Prostate gland (tissue), 2 donors: ENCODE data around the gene SPRED2. TPM values are rescaled to one million over a fixed set of nuclear protein-coding genes. Genes with fewer than 3 reads are reported as not detected.

Experiments used
- DNase-seq: peaks from one replicate; pipeline ENCODE4 v3.0.0-alpha.2; 2019; ENCODE audit warnings: low spot score
- H3K27ac ChIP-seq, 2 donors: fragments of 200-600 bp; sonication (generic); 2 replicates each; pipeline ENCODE4 v1.5.1; 2017 to 2019
- H3K27me3 ChIP-seq: fragments of 200-600 bp; sonication (generic); replicated peaks from 2 replicates; pipeline ENCODE4 v1.5.1; 2019; ENCODE audit not compliant: insufficient read depth
- H3K36me3 ChIP-seq, 2 donors: fragments of 200-600 bp; sonication (generic); 1 replicate in 1 of 2; 2 replicates in 1 of 2; pipeline versions ENCODE4 v1.5.1 to v1.8.1; 2017 to 2019
- H3K4me1 ChIP-seq: fragments of 200-600 bp; sonication (generic); replicated peaks from 2 replicates; pipeline ENCODE4 v1.5.1; 2019
- H3K4me3 ChIP-seq, 2 donors: fragments of 200-600 bp; sonication (generic); 2 replicates each; pipeline ENCODE4 v1.5.1; 2017 to 2019
- H3K9me3 ChIP-seq: fragments of 200-600 bp; sonication (generic); 2 replicates; pipeline ENCODE4 v1.5.1; 2017
- POLR2A ChIP-seq: fragments of 450-650 bp; IDR thresholded peaks from one replicate; pipeline ENCODE4 v1.6.1; 2016; ENCODE audit warnings: antibody characterized with exemption, mild to moderate bottlenecking
- POLR2AphosphoS5 ChIP-seq: sonication (generic); formaldehyde crosslinking; IDR thresholded peaks from one replicate; pipeline ENCODE4 v1.6.1; 2017; ENCODE audit warnings: antibody characterized with exemption
- WGBS: methylation state at CpG from one replicate; pipeline ENCODE4 v1.1.5; 2018; 5-methylcytosine and 5-hydroxymethylcytosine counted together
- intact Hi-C: fragments of 100-400 bp; cut with DNase I; formaldehyde crosslinking; loops from one replicate; pipeline ENCODE4 v1.14.2; 2022
- total RNA-seq, 2 donors: library from RNA; depleted of rRNA; stranded (reverse); fragments of >200 nt; gene quantifications; one replicate each; pipeline ENCODE4 v1.1.0, GENCODE V29; 2016
- TF ChIP-seq, protein P1 (sequence below), 4 experiments: fragments of 200-600 bp in 2 of 4; fragments of 450-650 bp in 2 of 4; sonication (generic) in 2 of 4; IDR thresholded peaks; 1 replicate in 3 of 4; 2 replicates in 1 of 4; pipeline ENCODE4 v1.5.1; 2016 to 2019; ENCODE audit warnings: antibody characterized with exemption in 4 of 4, mild to moderate bottlenecking in 2 of 4, moderate library complexity in 2 of 4

The SPRED2 gene
- total RNA-seq, 2 donors from 2014 or later, result 23.7 to 27.1 TPM

DNA sequence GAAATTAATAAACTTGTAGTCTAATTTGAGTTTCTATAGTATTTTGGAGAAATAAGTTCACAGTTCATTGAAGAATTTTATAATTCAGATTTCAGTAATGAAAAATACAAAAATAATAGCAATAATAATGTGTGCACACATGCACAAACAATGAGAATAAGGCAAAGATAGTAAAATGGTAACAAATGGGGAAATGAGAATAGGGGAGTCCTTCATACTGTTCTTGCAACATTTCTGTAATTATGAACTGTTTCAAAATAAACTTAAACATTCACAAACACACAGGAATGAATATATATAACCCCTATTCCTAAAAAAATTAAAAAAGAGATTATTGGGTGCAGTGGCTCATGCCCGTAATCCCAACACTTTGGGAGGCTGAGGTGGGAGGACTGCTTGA, 63.9 kb downstream of the SPRED2 start:
- H3K9me3 ChIP-seq, result no peaks in the 10 kb centered on the region
- 87% methylated on average over 1 of the region's 1 CpG for WGBS
- TF ChIP-seq POLR2A, result no peak
- TF ChIP-seq POLR2AphosphoS5, result no peak
- TF ChIP-seq, protein P1, sequence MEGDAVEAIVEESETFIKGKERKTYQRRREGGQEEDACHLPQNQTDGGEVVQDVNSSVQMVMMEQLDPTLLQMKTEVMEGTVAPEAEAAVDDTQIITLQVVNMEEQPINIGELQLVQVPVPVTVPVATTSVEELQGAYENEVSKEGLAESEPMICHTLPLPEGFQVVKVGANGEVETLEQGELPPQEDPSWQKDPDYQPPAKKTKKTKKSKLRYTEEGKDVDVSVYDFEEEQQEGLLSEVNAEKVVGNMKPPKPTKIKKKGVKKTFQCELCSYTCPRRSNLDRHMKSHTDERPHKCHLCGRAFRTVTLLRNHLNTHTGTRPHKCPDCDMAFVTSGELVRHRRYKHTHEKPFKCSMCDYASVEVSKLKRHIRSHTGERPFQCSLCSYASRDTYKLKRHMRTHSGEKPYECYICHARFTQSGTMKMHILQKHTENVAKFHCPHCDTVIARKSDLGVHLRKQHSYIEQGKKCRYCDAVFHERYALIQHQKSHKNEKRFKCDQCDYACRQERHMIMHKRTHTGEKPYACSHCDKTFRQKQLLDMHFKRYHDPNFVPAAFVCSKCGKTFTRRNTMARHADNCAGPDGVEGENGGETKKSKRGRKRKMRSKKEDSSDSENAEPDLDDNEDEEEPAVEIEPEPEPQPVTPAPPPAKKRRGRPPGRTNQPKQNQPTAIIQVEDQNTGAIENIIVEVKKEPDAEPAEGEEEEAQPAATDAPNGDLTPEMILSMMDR (IDR thresholded peaks at IDR 0.05), result no peak
- no peak overlapping the region for H3K27ac ChIP-seq
- no peak overlapping the region for H3K4me3 ChIP-seq
- intact Hi-C loops, result no loop called here
- H3K27me3 ChIP-seq, result no peaks in the 10 kb centered on the region
- DNase-seq, result no peak
- peaks cover 7% of the 10 kb centered on the region for H3K4me1 ChIP-seq
- H3K36me3 ChIP-seq, result no peaks in the 10 kb centered on the region

DNA sequence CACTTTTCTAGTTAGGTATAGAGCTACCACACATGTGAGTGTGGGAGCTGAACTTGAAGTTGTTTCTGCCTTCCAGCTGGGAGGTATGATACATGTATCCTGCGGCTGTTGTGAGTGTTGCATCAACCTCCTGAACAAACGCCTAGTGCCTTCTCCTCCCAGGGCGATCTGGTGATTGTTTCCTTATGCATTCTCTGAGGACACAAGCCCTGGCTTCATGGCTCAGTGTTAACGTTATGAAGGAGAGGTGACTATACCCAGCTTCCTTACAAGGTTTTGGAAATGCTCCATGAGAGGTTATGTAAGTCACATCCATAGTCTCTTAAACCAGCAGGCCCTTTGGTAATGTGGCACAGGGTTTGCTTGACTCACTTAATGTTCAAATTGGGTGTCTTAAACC, 64.9 kb downstream of the SPRED2 start:
- Histone ChIP-seq H3K9me3 (no peaks in the 10 kb centered on the region), H3K27ac (no peak overlapping the region), H3K4me1 (peaks cover 2% of the 10 kb centered on the region), H3K4me3 (no peak overlapping the region), H3K27me3 (no peaks in the 10 kb centered on the region), H3K36me3 (no peaks in the 10 kb centered on the region)
- intact Hi-C loops, result no loop called here
- WGBS, result 34% methylated on average over 4 of the region's 4 CpGs
- peak; percentile 39 for DNase-seq
- TF ChIP-seq POLR2A (no peak), POLR2AphosphoS5 (no peak)
- TF ChIP-seq, protein P1 (IDR thresholded peaks at IDR 0.05), result no peak

DNA sequence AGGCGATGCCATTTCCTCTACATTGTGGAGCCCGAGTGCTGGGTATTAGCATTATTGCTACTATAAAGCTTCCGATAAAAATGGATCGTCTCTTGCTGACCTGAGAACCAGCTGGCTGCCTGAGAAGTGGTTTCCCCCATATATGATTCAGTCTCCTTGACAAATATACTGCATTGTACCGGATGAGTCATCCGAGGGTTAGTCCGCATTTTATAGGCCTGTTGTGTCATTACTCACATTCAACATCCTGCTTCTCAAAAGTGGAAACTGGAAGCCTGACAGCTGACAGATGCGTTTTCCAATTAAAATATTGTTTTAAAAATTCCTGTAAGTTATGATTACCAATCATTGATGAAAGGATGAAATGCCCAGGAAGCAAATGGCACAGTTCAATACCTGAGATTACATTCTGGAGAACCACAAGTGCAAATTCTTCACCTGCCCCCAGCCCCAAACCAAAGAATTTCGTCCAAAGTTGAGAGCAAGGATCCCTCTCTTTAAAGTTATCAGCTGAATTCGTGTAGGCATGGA, 65.7 kb downstream of the SPRED2 start:
- H3K27me3 ChIP-seq, result no peaks in the 10 kb centered on the region
- no peaks in the 10 kb centered on the region for H3K9me3 ChIP-seq
- H3K4me3 ChIP-seq, result peak overlapping the region in 1 of 2 donors; percentile 14
- intact Hi-C loops, result no loop called here
- DNase-seq, result peak; percentile 77
- H3K36me3 ChIP-seq, result no peaks in the 10 kb centered on the region
- 19% methylated on average over 10 of the region's 10 CpGs for WGBS
- TF ChIP-seq POLR2A (no peak), POLR2AphosphoS5 (peak; percentile 94)
- TF ChIP-seq, protein P1 (IDR thresholded peaks at IDR 0.05), result no peak
- peaks cover 2% of the 10 kb centered on the region for H3K4me1 ChIP-seq
- H3K27ac ChIP-seq, result peak overlapping the region; percentile 51 to 69

DNA sequence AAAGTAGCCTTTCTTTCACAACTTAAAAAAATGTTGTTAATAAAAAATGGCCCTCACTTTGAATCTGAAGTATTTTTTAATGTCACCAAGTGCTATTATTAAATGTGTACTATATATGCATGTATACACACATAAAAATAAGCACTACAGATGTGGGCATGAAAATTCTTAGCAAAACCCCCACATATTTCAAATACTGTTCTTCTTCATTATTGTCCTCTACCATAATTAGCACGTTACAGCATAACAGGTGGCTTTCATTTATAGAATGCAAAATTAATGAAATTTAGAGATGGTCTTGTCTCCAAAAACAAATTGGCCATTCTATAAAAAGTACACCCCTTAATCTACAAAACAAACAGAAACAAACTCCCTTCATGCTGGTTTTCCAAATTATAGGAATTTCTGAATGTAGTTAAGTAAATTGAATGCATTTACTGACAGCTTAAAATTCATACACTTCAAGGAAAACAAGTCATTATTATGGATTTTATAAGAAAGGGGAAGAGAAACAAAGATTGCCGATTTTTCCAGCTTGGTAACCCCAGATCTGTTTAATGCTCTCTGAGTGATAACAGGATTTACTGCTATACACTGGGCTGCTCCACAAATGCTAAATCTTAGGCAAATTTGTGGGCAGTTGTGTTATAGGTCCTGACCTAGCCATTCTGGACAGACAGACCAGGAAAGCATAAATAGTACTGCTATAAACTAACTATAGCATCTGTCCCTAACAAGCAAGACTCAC, 67.2 kb downstream of the SPRED2 start:
- H3K27ac ChIP-seq, result peak overlapping the region; percentile 51 to 69
- 56% methylated on average over 2 of the region's 2 CpGs for WGBS
- H3K4me1 ChIP-seq, result peaks cover 2% of the 10 kb centered on the region
- H3K27me3 ChIP-seq, result no peaks in the 10 kb centered on the region
- intact Hi-C loops, result no loop called here
- H3K9me3 ChIP-seq, result no peaks in the 10 kb centered on the region
- TF ChIP-seq, protein P1 (IDR thresholded peaks at IDR 0.05), result no peak
- no peak for TF ChIP-seq POLR2AphosphoS5
- TF ChIP-seq POLR2A, result no peak
- no peaks in the 10 kb centered on the region for H3K36me3 ChIP-seq
- H3K4me3 ChIP-seq, result peak overlapping the region in 1 of 2 donors; percentile 2
- no peak for DNase-seq
